Heart right ventricle (tissue), 16 donors: ENCODE measurements around the gene INPP5D. TPM values are rescaled to one million over a fixed set of nuclear protein-coding genes. Genes with fewer than 3 reads are reported as not detected.

Experiments used
- ATAC-seq, 8 donors: fragments of 200-7000 bp; cut with Tn5 transposase; one replicate each; pipeline ENCODE4 v1.9.1; 2020; ENCODE audit warnings: mild to moderate bottlenecking in 8 of 8, moderate library complexity in 8 of 8, moderate number of reproducible peaks in 1 of 8
- DNase-seq, 2 donors: peaks; one replicate each; pipeline ENCODE4 v3.0.0-alpha.2; 2020
- H3K27ac ChIP-seq, 10 donors: fragments of 200-600 bp; sonication (generic) in 2 of 10; one replicate each; pipeline versions ENCODE4 v1.5.0 to v1.8.0; 2020 to 2022; ENCODE audit warnings: mild to moderate bottlenecking in 3 of 10
- H3K27me3 ChIP-seq, 7 donors: fragments of 200-600 bp; one replicate each; pipeline ENCODE4 v1.8.0; 2021 to 2022; ENCODE audit warnings: mild to moderate bottlenecking in 2 of 7
- H3K36me3 ChIP-seq, 9 donors: fragments of 200-600 bp; sonication (generic) in 1 of 9; one replicate each; pipeline versions ENCODE4 v1.5.0 to v1.8.0; 2020 to 2022; ENCODE audit warnings: mild to moderate bottlenecking in 2 of 9
- H3K4me1 ChIP-seq, 9 donors: fragments of 200-600 bp; sonication (generic) in 1 of 9; one replicate each; pipeline versions ENCODE4 v1.5.0 to v1.8.0; 2020 to 2022; ENCODE audit warnings: mild to moderate bottlenecking in 4 of 9
- H3K4me3 ChIP-seq, 10 donors: fragments of 200-600 bp; sonication (generic) in 2 of 10; one replicate each; pipeline versions ENCODE4 v1.5.0 to v1.8.0; 2020 to 2022; ENCODE audit warnings: mild to moderate bottlenecking in 7 of 10, moderate library complexity in 2 of 10
- H3K9me3 ChIP-seq, 11 donors: fragments of 200-600 bp in 10 of 11; sonication (generic) in 2 of 11; one replicate each; pipeline versions ENCODE4 v1.5.0 to v1.8.0; 2013 to 2022; ENCODE audit warnings: mild to moderate bottlenecking in 2 of 11, control low read depth in 1 of 11, moderate library complexity in 1 of 11
- CTCF ChIP-seq, 9 donors: fragments of 200-600 bp; sonication (generic) in 2 of 9; IDR thresholded peaks; one replicate each; pipeline versions ENCODE4 v1.5.0 to v1.8.0; 2021 to 2022; ENCODE audit warnings: antibody characterized with exemption in 9 of 9, mild to moderate bottlenecking in 5 of 9, moderate library complexity in 1 of 9
- WGBS, 2 donors: extraction: QIAGEN DNeasy Blood & Tissue Kit; methylation state at CpG; one replicate each; pipeline ENCODE4 v1.1.7; 2013; ENCODE audit warnings: inconsistent platforms in 1 of 2; 5-methylcytosine and 5-hydroxymethylcytosine counted together
- intact Hi-C, 10 donors: fragments of 100-400 bp; cut with DNase I; formaldehyde crosslinking; loops; one replicate each; pipeline versions ENCODE4 v1.11.1 to v1.14.2; 2022
- polyA plus RNA-seq, 2 donors: library from polyadenylated mRNA; stranded (reverse); fragments of 200-250 nt; gene quantifications; one replicate each; pipeline ENCODE4 v1.2.3, GENCODE V29; 2013
- total RNA-seq, 10 donors: library from RNA; stranded (reverse); fragmentation: NEBNext Ultra II Directional in 3 of 10; extraction: Animal tissue kit (Norgen Biotek cat#: 25700) in 3 of 10; gene quantifications; one replicate each; pipeline versions ENCODE4 v1.2.1 to v1.2.4, GENCODE V29; 2021 to 2023
- donor health status: Arrhythmogenic right ventricular cardiomyopathy.
- donor health status: ischemic (EF 13 %, LVEDD 7.1; RV severe dilation, severe dysfunction).
- donor health status: healthy with polysubstance abuse.
- donor health status: DM: no; HTN: yes; CAD: no.
- donor health status: DM: no; HTN: no; CAD: no.
- donor health status: ischemic (EF 25% LVEDD 6.9; RV normal size, moderate dysfunction).
- donor health status: ischemic (EF 25% LVEDD 5.7; RV mildly dilated, moderate dysfunction).
- donor health status: healthy.
- donor health status: DM: yes; HTN: yes; CAD: no.
- donor health status: Ischemic cardiomyopathy.
- donor health status: ischemic (EF 35%, LVEDD 5.7; RV mildly dilated, moderate dysfunction).
- donor health status: nonischemic (EF 11% LVEDD 7.7; RV severe dilation, severe dysfunction).
- donor health status: DM: yes; HTN: yes; CAD: no.
- donor health status: PGD.
- donor health status: ischemic (EF 29% LVEDD 5.4; RV normal size, mild dysfunction).
- donor health status: nonischemic (EF 23%, LVEDD 6.1; RV moderate dilation, normal function).

The INPP5D gene
- total and polyA plus RNA-seq, 12 donors: 2.9 to 17.2 (median 5.7) TPM

GRCh38 chr2:233085839-233086150, 25.7 kb downstream of the INPP5D start:
- no peak for DNase-seq
- TF ChIP-seq CTCF (IDR thresholded peaks at IDR 0.05): no peak
- whole genome bisulfite sequencing, 2 donors: 72 to 80% methylated on average over 2 of the region's 2 CpGs
- Histone ChIP-seq H3K27me3 (peaks cover 0 to 5% (median 0%) of the 10 kb centered on the region in 7 donors), H3K36me3 (peaks cover 0 to 29% (median 0%) of the 10 kb centered on the region in 9 donors), H3K9me3 (no peaks in the 10 kb centered on the region), H3K27ac (peak overlapping the region in 9 of 10 donors; percentile 78 to 97 (median 85)), H3K4me1 (peaks cover 8 to 86% (median 45%) of the 10 kb centered on the region in 9 donors), H3K4me3 (no peak overlapping the region)
- ATAC-seq: no peak
- intact Hi-C loops: no loop called here

DNA sequence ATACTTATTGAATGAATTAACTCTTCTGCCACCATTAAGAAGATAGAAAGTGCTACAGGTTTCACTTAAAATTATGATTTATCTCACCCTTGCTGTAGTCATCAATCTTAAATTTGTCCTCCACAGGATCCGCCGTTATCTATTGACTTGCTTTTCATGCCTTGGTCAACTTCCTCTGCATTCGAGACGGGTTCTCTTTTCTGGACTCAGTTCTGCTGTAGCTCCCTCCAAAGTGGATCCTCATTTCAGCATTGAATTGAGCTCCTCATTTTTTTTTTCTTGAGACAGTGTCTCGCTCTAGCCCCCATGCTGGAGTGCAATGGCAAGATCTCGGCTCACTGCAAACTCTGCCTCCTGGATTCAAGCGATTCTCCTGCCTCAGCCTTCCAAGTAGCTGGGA, 27.6 kb downstream of the INPP5D start:
- WGBS, 2 donors: 90% methylated on average over 7 of the region's 7 CpGs
- Histone ChIP-seq H3K27ac (peak overlapping the region in 3 of 10 donors; percentile 85 to 97 (median 94)), H3K9me3 (no peaks in the 10 kb centered on the region), H3K27me3 (peaks cover 0 to 5% (median 0%) of the 10 kb centered on the region in 7 donors), H3K4me3 (no peak overlapping the region), H3K4me1 (peaks cover 6 to 78% (median 39%) of the 10 kb centered on the region in 9 donors), H3K36me3 (peaks cover 0 to 15% (median 0%) of the 10 kb centered on the region in 9 donors)
- no peak for ATAC-seq
- intact Hi-C loops: no loop called here
- DNase-seq: no peak
- TF ChIP-seq CTCF (IDR thresholded peaks at IDR 0.05): no peak

DNA sequence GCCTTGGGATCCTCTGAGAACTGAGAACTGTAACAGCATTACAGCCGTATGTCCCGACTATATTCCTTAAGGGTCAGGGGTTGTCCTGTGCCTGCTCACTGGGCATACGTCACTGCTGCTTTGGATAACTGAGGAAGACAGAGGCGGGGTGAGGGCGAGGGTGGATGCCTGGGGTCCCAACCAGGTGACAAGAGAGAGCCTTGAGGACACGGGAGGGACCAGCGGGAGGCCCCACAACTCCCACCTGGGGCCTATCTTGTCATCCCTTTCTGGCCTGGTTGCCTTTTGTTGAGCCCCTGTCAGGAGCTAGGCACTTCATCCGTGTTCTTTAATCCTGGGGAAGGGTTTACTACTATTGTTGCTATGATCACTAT, 28.8 kb downstream of the INPP5D start:
- peaks cover 0 to 78% (median 26%) of the 10 kb centered on the region in 9 donors for H3K4me1 ChIP-seq
- no peak for DNase-seq
- H3K27ac ChIP-seq: peak overlapping the region in 1 of 10 donors; percentile 97

DNA sequence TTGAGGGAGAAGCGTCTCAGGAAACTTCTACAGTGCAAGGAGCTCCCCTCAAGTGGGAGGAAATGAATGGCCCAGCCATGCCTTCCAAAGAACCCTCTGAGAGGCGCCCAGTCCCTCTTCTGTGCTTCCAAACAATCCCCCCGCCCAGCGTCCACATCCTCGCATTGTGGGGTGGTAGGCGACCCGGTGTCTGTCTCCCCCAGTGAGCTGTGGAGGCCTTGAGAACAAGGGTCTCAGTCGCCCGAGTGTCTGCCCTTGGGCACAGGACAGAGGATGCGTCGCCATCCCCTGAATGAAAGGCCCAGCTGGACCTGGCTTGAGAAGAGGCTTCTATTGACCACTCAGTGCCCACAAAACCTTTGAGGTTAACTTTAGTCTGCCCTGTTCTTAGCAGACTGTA, 29.7 kb downstream of the INPP5D start:
- intact Hi-C loops: loop anchor here in 2 of 10 donors (10.0 kb wide), 2 partner anchors 155 to 165 kb away; partner anchors contain the start of gene ATG16L1 (in 1 of the 2)
- H3K36me3 ChIP-seq: peaks cover 0 to 15% (median 0%) of the 10 kb centered on the region in 9 donors
- H3K4me1 ChIP-seq: peaks cover 0 to 72% (median 21%) of the 10 kb centered on the region in 9 donors
- peaks cover 0 to 5% (median 0%) of the 10 kb centered on the region in 7 donors for H3K27me3 ChIP-seq
- TF ChIP-seq CTCF (IDR thresholded peaks at IDR 0.05): no peak
- peak overlapping the region in 1 of 10 donors; percentile 97 for H3K27ac ChIP-seq
- 91 to 95% methylated on average over 11 of the region's 11 CpGs for WGBS, 2 donors
- no peak for DNase-seq
- H3K4me3 ChIP-seq: no peak overlapping the region
- ATAC-seq: no peak
- no peaks in the 10 kb centered on the region for H3K9me3 ChIP-seq

More for the DNA sequence above, 28.8 kb downstream of the INPP5D start:
- Histone ChIP-seq H3K9me3 (no peaks in the 10 kb centered on the region), H3K36me3 (peaks cover 0 to 15% (median 0%) of the 10 kb centered on the region in 9 donors), H3K4me3 (no peak overlapping the region), H3K27me3 (peaks cover 0 to 5% (median 0%) of the 10 kb centered on the region in 7 donors)
- no peak for ATAC-seq
- no peak for TF ChIP-seq CTCF (IDR thresholded peaks at IDR 0.05)
- 86 to 87% methylated on average over 8 of the region's 8 CpGs for WGBS, 2 donors
- intact Hi-C loops: no loop called here
